Mesendoderm (in vitro differentiated cells): Measurements from ENCODE around the gene TRPM8.

ENCODE experiments used
- DNase-seq: peaks from one replicate; pipeline ENCODE4 v3.0.0; 2013
- H2AK5ac ChIP-seq: 2 replicates; pipeline ENCODE4 v1.6.1; 2013; ENCODE audit warnings: low read length, inconsistent platforms
- H2BK120ac ChIP-seq: 2 replicates; pipeline ENCODE4 v1.6.1; 2013; ENCODE audit warnings: low read depth, mild to moderate bottlenecking, low read length, moderate library complexity, mixed read lengths
- H2BK15ac ChIP-seq: replicated peaks from 2 replicates; pipeline ENCODE4 v1.6.1; 2013; ENCODE audit warnings: low read depth, mild to moderate bottlenecking, moderate library complexity
- H2BK5ac ChIP-seq: 2 replicates; pipeline ENCODE4 v1.6.1; 2013; ENCODE audit warnings: low read length, inconsistent platforms
- H3K18ac ChIP-seq: 2 replicates; pipeline ENCODE4 v1.6.1; 2013; ENCODE audit warnings: mild to moderate bottlenecking, low read length, mixed read lengths
- H3K23ac ChIP-seq: one replicate; pipeline ENCODE4 v1.6.1; 2013; ENCODE audit warnings: low read length
- H3K27ac ChIP-seq: 2 replicates; pipeline ENCODE4 v1.5.1; 2013; ENCODE audit warnings: low read depth, mild to moderate bottlenecking, inconsistent platforms, low read length, moderate library complexity
- H3K27me3 ChIP-seq: 2 replicates; pipeline ENCODE4 v1.6.1; 2013; ENCODE audit warnings: low read length, control low read depth, mild to moderate bottlenecking, inconsistent platforms; ENCODE audit not compliant: insufficient read depth, poor library complexity
- H3K36me3 ChIP-seq: 2 replicates; pipeline ENCODE4 v1.6.1; 2013; ENCODE audit warnings: low read length, inconsistent platforms; ENCODE audit not compliant: control insufficient read depth, insufficient read depth
- H3K4ac ChIP-seq: one replicate; pipeline ENCODE4 v1.6.1; 2013; ENCODE audit warnings: low read depth, mild to moderate bottlenecking, low read length, moderate library complexity
- H3K4me1 ChIP-seq: 2 replicates; pipeline ENCODE4 v1.6.1; 2013; ENCODE audit warnings: low read depth, low read length, inconsistent platforms; ENCODE audit not compliant: control insufficient read depth
- H3K4me2 ChIP-seq: 2 replicates; pipeline ENCODE4 v1.6.1; 2013; ENCODE audit warnings: low read length
- H3K4me3 ChIP-seq: 2 replicates; pipeline ENCODE4 v1.5.1; 2013; ENCODE audit warnings: mild to moderate bottlenecking, low read length
- H3K56ac ChIP-seq: one replicate; pipeline ENCODE4 v1.6.1; 2013; ENCODE audit warnings: low read length
- H3K79me1 ChIP-seq: 2 replicates; pipeline ENCODE4 v1.6.1; 2013; ENCODE audit warnings: low read length, inconsistent platforms
- H3K79me2 ChIP-seq: 2 replicates; pipeline ENCODE4 v1.6.1; 2013; ENCODE audit warnings: mild to moderate bottlenecking, low read length; ENCODE audit not compliant: control insufficient read depth, insufficient read depth
- H3K9ac ChIP-seq: 2 replicates; pipeline ENCODE4 v1.6.1; 2013; ENCODE audit warnings: low read length, inconsistent platforms
- H4K5ac ChIP-seq: one replicate; pipeline ENCODE4 v1.6.1; 2013; ENCODE audit warnings: low read length
- H4K8ac ChIP-seq: one replicate; pipeline ENCODE4 v1.6.1; 2013; ENCODE audit warnings: low read depth, mild to moderate bottlenecking, control low read depth, low read length, moderate library complexity
- WGBS: extraction: QIAGEN DNeasy Blood & Tissue Kit; methylation state at CpG from one replicate; pipeline ENCODE4 v1.1.7; 2013; ENCODE audit warnings: low lambda C conversion rate, missing lambda C conversion rate; ENCODE audit not compliant: insufficient coverage; ENCODE audit errors: extremely low coverage; 5-methylcytosine and 5-hydroxymethylcytosine counted together

Gene TRPM8

DNA sequence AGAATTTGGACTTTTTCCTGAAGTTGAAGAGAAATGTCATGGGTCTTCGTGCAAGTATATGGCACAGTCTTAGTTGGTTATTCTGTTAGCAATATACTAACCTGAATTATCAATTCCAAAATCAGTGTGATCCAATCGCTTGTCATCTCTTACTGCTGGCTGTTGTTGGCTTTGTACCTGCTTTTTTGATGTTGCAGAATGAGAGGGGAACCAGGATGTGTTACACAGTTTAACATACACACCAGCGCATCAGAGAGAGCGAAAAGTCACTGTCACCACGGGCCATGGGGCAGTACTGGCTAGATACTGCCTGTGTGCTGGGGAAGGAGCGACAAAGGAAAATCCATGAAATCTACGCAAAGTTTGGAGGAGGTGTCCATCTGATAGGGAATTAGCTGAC, 74.0 kb downstream of the TRPM8 start:
- Histone ChIP-seq H2BK5ac (no peak overlapping the region), H3K4me3 (no peak overlapping the region), H3K27ac (no peak overlapping the region), H4K8ac (no peak overlapping the region), H3K4ac (no peak overlapping the region), H3K4me1 (no peaks in the 10 kb centered on the region), H3K56ac (no peak overlapping the region), H3K79me2 (no peaks in the 10 kb centered on the region), H3K27me3 (no peaks in the 10 kb centered on the region), H4K5ac (no peak overlapping the region), H3K79me1 (no peaks in the 10 kb centered on the region), H2AK5ac (no peak overlapping the region), H3K9ac (no peak overlapping the region), H2BK15ac (no peak overlapping the region), H3K18ac (no peak overlapping the region), H3K36me3 (no peaks in the 10 kb centered on the region), H3K4me2 (no peak overlapping the region), H3K23ac (no peak overlapping the region), H2BK120ac (no peak overlapping the region)
- no CpG with 5 or more reads among the region's 7 CpGs for WGBS
- DNase-seq: no peak

DNA sequence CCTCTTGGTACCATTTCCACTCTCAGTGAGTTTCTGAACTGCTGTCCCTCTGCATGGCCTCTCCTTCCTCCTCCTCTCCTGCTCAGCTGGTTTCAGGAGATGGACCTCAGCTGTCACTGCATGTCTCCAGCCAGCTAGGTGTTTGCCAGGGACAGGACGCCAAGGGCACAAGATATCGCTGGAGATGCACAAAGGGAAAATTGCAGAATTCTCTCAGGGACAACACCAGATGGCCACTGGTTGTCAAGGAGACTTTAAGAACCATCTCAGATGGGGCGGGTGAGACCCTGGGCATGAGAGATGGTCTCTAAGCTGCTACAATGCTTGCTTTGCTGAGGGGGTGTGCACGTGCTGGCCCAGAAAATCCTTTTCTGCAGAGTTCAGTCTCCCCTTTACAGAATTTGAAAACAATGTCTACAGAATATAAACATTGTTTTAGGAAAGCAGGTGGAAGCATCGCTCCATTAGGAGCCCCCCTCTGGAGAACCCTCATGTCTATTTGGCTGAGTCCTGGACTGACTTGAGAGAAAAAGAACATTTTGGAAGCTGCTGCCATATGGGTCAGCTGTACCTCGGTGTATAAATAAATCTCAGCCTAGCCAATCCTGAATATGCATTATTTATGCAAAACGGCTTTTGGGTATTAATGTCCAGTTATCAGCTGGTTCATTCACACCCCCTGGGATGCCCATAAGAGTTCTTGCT, 75.5 kb downstream of the TRPM8 start:
- no peaks in the 10 kb centered on the region for H3K79me1 ChIP-seq
- H4K8ac ChIP-seq: no peak overlapping the region
- H4K5ac ChIP-seq: no peak overlapping the region
- no peak overlapping the region for H3K9ac ChIP-seq
- no peaks in the 10 kb centered on the region for H3K4me1 ChIP-seq
- no peak overlapping the region for H3K23ac ChIP-seq
- no peak overlapping the region for H2BK120ac ChIP-seq
- H3K4me2 ChIP-seq: no peak overlapping the region
- DNase-seq: no peak
- no peak overlapping the region for H3K27ac ChIP-seq
- no peak overlapping the region for H3K18ac ChIP-seq
- no peak overlapping the region for H2AK5ac ChIP-seq
- H3K56ac ChIP-seq: no peak overlapping the region
- no CpG with 5 or more reads among the region's 7 CpGs for WGBS
- H2BK5ac ChIP-seq: no peak overlapping the region
- H3K79me2 ChIP-seq: no peaks in the 10 kb centered on the region
- H3K4ac ChIP-seq: no peak overlapping the region
- no peaks in the 10 kb centered on the region for H3K27me3 ChIP-seq
- H3K4me3 ChIP-seq: no peak overlapping the region
- H3K36me3 ChIP-seq: no peaks in the 10 kb centered on the region
- no peak overlapping the region for H2BK15ac ChIP-seq

DNA sequence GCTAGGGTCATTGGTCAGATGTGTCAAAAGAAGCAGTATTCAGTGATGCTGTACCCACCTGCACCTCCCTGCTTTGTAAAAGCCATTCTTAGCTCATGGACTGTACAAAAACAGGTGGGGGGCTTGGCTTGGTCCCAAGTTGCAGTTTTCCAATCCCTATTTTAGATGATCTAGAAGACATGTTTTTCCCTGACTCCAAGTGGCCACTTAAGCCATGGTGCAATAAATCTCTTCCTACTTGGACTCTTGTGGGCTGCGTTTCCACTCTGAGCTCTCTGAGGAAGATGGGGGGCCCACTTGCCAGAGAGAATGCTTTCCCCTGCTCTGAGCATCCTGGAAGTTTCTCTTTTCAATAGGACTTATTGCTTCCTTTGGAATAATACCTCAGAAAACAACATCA, 76.3 kb downstream of the TRPM8 start:
- Histone ChIP-seq H3K36me3 (no peaks in the 10 kb centered on the region), H2AK5ac (no peak overlapping the region), H3K56ac (no peak overlapping the region), H4K8ac (no peak overlapping the region), H3K23ac (no peak overlapping the region), H3K4me2 (no peak overlapping the region), H3K4me1 (no peaks in the 10 kb centered on the region), H3K18ac (no peak overlapping the region), H4K5ac (no peak overlapping the region), H3K79me2 (no peaks in the 10 kb centered on the region), H3K9ac (no peak overlapping the region), H3K4ac (no peak overlapping the region), H3K27me3 (no peaks in the 10 kb centered on the region), H2BK15ac (no peak overlapping the region), H2BK120ac (no peak overlapping the region), H2BK5ac (no peak overlapping the region), H3K4me3 (no peak overlapping the region), H3K79me1 (no peaks in the 10 kb centered on the region), H3K27ac (no peak overlapping the region)
- no CpG with 5 or more reads among the region's 1 CpG for WGBS
- DNase-seq: no peak

DNA sequence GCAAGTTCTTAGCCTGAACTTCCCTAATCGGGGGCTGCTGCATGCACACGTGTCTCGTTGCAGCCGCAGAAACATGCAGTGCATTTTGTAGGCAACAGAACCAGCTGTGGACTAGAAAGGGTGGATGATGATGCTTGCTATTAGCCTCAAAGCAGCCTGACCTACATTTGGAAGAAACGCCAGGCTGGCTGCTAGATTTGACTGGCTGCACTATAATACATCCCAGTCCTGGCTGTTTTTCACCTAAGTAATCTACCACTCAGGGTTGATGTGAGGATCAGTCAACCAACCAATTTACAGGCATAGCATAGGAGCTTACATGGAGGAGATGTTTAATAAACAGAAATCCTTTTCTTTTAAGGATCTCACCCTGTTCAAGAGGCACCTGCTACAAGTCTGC, 77.0 kb downstream of the TRPM8 start:
- no peak overlapping the region for H2BK120ac ChIP-seq
- DNase-seq: no peak
- no CpG with 5 or more reads among the region's 5 CpGs for WGBS

DNA sequence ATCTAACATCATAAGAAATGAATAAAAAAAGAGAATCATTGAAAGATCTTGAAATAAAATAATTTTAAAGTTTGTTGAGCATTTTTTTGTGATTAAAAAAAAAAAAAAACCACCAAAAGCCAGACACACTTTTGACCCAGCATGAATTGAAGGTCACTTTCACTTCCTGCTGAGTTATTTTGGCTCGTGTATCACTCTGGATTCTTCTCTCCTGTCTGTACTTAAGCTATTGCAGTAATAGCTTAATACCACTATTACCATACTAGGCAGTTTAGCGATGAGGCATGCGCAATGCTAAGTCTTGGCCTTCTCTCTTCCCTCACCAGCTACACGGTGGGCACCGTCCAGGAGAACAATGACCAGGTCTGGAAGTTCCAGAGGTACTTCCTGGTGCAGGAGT, 78.8 kb downstream of the TRPM8 start:
- Histone ChIP-seq H4K5ac (no peak overlapping the region), H3K18ac (no peak overlapping the region), H3K4ac (no peak overlapping the region), H3K23ac (no peak overlapping the region), H3K79me1 (no peaks in the 10 kb centered on the region), H3K4me1 (no peaks in the 10 kb centered on the region), H3K56ac (no peak overlapping the region), H2BK5ac (no peak overlapping the region), H3K4me3 (no peak overlapping the region), H3K79me2 (no peaks in the 10 kb centered on the region), H2AK5ac (no peak overlapping the region), H2BK120ac (no peak overlapping the region), H3K4me2 (no peak overlapping the region), H4K8ac (no peak overlapping the region), H2BK15ac (no peak overlapping the region), H3K36me3 (no peaks in the 10 kb centered on the region), H3K27ac (no peak overlapping the region), H3K9ac (no peak overlapping the region), H3K27me3 (no peaks in the 10 kb centered on the region)
- no peak for DNase-seq
- WGBS: no CpG with 5 or more reads among the region's 5 CpGs

More for the DNA sequence above, 77.0 kb downstream of the TRPM8 start:
- H2AK5ac ChIP-seq: no peak overlapping the region
- H3K4me3 ChIP-seq: no peak overlapping the region
- H3K79me2 ChIP-seq: no peaks in the 10 kb centered on the region
- no peak overlapping the region for H2BK15ac ChIP-seq
- H3K27me3 ChIP-seq: no peaks in the 10 kb centered on the region
- no peak overlapping the region for H3K18ac ChIP-seq
- H4K8ac ChIP-seq: no peak overlapping the region
- H3K9ac ChIP-seq: no peak overlapping the region
- no peak overlapping the region for H4K5ac ChIP-seq
- H3K23ac ChIP-seq: no peak overlapping the region
- no peaks in the 10 kb centered on the region for H3K36me3 ChIP-seq
- H3K4me1 ChIP-seq: no peaks in the 10 kb centered on the region
- no peak overlapping the region for H3K4ac ChIP-seq
- H3K79me1 ChIP-seq: no peaks in the 10 kb centered on the region
- H3K56ac ChIP-seq: no peak overlapping the region
- H3K4me2 ChIP-seq: no peak overlapping the region
- no peak overlapping the region for H3K27ac ChIP-seq
- H2BK5ac ChIP-seq: no peak overlapping the region

DNA sequence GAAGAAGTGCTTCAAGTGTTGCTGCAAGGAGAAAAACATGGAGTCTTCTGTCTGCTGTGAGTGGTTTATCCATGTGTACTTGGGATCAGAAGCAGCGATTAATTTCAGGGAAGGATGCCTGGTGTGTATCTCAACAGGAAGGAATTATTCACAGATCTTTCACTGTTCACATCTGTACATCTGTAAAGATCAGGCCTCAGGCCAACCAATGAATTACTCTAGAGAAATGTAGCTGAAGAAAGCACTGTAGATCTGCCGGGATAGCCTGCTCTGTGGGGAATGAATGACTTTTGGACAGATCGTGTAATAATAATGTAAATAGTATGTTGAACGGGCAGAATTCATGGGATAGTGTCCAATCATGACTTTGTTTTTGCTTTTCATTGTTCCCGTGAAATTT, 79.3 kb downstream of the TRPM8 start:
- Histone ChIP-seq H3K23ac (no peak overlapping the region), H3K4ac (no peak overlapping the region), H3K4me2 (no peak overlapping the region), H2BK5ac (no peak overlapping the region), H2AK5ac (no peak overlapping the region), H2BK15ac (no peak overlapping the region), H4K8ac (no peak overlapping the region), H3K79me1 (no peaks in the 10 kb centered on the region), H3K27me3 (no peaks in the 10 kb centered on the region), H2BK120ac (no peak overlapping the region), H3K56ac (no peak overlapping the region), H3K9ac (no peak overlapping the region), H3K4me1 (no peaks in the 10 kb centered on the region), H3K36me3 (no peaks in the 10 kb centered on the region), H3K27ac (no peak overlapping the region), H3K4me3 (no peak overlapping the region), H3K18ac (no peak overlapping the region), H4K5ac (no peak overlapping the region), H3K79me2 (no peaks in the 10 kb centered on the region)
- WGBS: no CpG with 5 or more reads among the region's 5 CpGs
- DNase-seq: no peak
